NT2/D1 (cell line): ENCODE data around the gene ATP9A.
"Not testable (repeated sequence)": the region's sequence is repeated elsewhere in the genome, so short reads cannot be mapped to it uniquely, and the experiment has no call there.

ENCODE experiments used
- DNase-seq: peaks from one replicate; pipeline ENCODE4 v3.0.0-alpha.2; 2011; ENCODE audit warnings: low read depth, low spot score
- H3K27me3 ChIP-seq: 2 replicates; pipeline ENCODE4 v1.6.0; 2011; ENCODE audit warnings: mild to moderate bottlenecking; ENCODE audit not compliant: insufficient read length, insufficient read depth
- H3K36me3 ChIP-seq: 2 replicates; pipeline ENCODE4 v1.6.1; 2011; ENCODE audit warnings: mild to moderate bottlenecking, low read length, mixed read lengths; ENCODE audit not compliant: insufficient read depth, insufficient read length
- H3K4me1 ChIP-seq: 2 replicates; pipeline ENCODE4 v1.5.1; 2011; ENCODE audit not compliant: insufficient read depth, insufficient read length
- H3K4me3 ChIP-seq: 2 replicates; pipeline ENCODE4 v1.5.1; 2011; ENCODE audit warnings: low read depth; ENCODE audit not compliant: insufficient read length
- H3K9ac ChIP-seq: 2 replicates; pipeline ENCODE4 v1.6.0; 2011; ENCODE audit warnings: low read depth; ENCODE audit not compliant: insufficient read length
- H3K9me3 ChIP-seq: 2 replicates; pipeline ENCODE4 v1.5.1; 2011; ENCODE audit warnings: mild to moderate bottlenecking, low read length; ENCODE audit not compliant: insufficient read depth
- SUZ12 ChIP-seq: IDR thresholded peaks from 2 replicates; pipeline ENCODE4 v1.6.1; 2011; ENCODE audit not compliant: insufficient read length, insufficient read depth; ENCODE audit errors: extremely low read depth
- YY1 ChIP-seq: IDR thresholded peaks from 2 replicates; pipeline ENCODE4 v1.6.1; 2011; ENCODE audit not compliant: insufficient read length, insufficient read depth
- ZNF274 ChIP-seq: IDR thresholded peaks from 2 replicates; pipeline ENCODE4 v1.6.1; 2011; ENCODE audit warnings: mild to moderate bottlenecking, low read depth, low read length

ATP9A gene

DNA sequence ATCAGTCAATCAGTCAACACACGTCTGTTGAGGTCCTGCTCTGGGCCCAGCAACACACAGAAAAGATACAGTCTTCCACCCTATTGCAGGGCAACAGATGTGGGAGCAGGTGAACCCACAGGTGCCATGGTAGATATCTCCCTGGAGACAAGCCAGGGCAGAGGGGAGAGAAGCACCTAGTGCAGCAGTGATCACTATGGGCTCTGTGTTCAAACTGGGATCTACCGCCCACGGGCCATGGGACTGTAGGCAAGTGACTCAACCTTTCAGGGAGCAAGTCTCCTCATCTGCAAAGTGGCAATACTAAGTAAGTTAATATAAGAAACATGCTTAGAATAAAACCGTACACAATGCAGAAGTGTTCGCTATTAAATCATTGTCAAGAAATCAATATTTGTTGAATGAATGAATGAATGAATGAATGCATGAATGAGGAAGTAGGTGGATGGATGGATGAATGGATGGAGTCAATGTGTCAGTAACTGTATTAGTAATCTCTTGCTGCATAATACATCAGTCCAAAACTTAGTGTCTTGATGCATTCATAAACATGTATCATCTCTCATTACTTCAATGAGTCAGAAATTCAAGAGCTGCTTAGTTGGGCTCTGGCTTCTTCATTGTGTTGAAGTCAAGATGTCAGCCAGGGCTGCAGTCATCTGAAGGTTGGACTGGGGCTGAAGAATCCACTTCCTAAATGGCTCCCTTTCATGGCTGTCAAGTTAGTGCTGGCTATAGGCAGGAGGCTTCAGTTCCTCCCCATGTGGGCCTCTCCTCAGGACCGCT is 193.7 kb downstream of the ATP9A start:
- no peaks in the 10 kb centered on the region for H3K27me3 ChIP-seq
- H3K9me3 ChIP-seq, result peaks cover 6% of the 10 kb centered on the region; the same call in 1 of the 2 replicates
- H3K36me3 ChIP-seq, result no peaks in the 10 kb centered on the region
- H3K9ac ChIP-seq, result no peak overlapping the region
- H3K4me1 ChIP-seq, result peaks cover 3% of the 10 kb centered on the region
- no peak for DNase-seq
- H3K4me3 ChIP-seq, result no peak overlapping the region
- no peak for TF ChIP-seq SUZ12
- TF ChIP-seq YY1, result no peak
- no peak for TF ChIP-seq ZNF274

DNA sequence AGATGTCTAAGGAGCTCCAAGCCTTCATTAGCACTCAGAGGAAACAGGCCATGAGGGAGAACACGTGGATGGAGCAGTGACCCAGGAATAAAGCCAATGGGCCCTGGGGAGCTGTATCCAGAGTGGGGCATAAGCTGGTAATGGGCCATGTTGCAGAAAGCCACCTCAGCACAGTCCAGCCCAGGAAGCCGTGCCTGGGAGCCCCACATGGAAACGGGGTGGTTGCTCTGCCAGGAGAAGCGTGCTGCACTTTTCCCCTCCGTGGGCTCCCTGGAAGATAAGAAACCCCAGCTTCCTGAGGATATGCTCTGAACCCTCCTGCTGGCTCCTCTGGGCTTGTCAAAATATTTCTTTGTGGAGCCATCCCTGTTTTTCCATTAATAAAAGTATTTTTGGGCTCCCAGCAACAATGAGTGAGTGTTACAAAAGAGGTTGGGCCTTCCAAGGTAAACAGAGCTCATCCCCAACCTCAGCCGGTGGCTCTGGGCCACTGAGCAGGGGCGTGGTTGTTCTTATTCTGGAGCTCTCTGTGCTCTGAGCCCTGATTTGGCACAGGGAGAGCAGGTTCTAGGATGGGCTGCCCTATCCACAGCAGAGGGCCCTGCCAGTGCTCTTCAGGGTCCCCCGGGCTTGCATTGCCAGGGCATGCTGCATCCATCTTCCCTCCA is 194.5 kb downstream of the ATP9A start:
- H3K9ac ChIP-seq, result no peak overlapping the region
- H3K27me3 ChIP-seq, result no peaks in the 10 kb centered on the region
- H3K36me3 ChIP-seq, result no peaks in the 10 kb centered on the region
- H3K4me3 ChIP-seq, result no peak overlapping the region
- TF ChIP-seq SUZ12 (no peak), YY1 (no peak), ZNF274 (no peak)
- H3K4me1 ChIP-seq, result peaks cover 3% of the 10 kb centered on the region
- DNase-seq, result no peak
- H3K9me3 ChIP-seq, result peaks cover 6% of the 10 kb centered on the region; the same call in 1 of the 2 replicates

DNA sequence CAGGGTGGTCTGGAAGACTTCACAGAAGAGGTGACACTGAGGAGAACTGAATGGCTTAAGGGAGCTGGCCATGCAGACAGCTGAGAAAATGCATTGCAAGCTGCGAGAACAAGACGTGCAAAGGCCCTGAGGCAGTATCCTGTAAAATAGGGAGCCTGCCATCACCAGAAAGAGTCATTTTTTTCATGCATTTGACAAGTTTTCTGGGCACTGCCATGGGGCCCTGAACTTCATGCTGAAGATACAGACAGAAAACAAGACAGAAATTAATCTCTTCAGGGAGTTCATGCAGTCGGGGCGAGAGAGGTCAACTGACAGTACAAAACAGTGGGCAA is 196.8 kb downstream of the ATP9A start:
- TF ChIP-seq YY1 (no peak), ZNF274 (no peak), SUZ12 (no peak)
- no peaks in the 10 kb centered on the region for H3K36me3 ChIP-seq
- H3K9me3 ChIP-seq, result no peaks in the 10 kb centered on the region

DNA sequence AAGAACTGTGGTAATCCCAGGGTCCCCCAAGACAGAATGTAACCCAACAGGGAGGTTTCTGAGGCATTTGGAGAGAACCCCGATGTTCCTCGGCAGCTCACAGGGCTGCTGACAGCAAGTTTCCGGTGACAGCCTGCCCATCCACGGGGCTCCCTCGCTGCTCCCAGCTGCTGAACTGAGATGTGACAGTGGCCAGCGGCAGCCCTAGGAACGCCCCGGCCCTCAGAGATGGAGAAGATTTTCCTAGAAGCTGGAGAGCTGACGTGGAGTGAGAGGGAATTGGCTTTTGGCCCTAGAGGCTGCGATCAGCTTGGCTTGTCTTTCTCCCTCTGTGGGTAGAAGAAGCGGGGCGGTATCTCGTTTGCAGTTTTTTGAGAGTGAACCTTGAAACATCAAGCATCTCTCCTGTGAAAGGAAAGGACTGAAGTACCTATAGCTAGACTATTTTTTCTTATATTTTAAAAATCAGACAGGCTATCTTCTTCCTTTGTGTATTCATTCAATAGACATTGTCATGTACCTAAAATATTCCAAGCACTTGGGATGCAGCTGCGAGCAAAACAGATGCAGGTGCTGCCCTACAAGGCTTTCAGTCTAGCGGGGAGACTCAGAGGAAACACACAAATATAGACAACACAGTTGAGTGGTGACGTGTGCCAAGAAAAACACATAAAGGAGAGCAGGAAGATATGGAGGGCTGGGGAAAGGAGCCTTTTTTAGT is 197.3 kb downstream of the ATP9A start:
- no peaks in the 10 kb centered on the region for H3K27me3 ChIP-seq
- no peaks in the 10 kb centered on the region for H3K36me3 ChIP-seq
- TF ChIP-seq SUZ12 (no peak), ZNF274 (no peak), YY1 (no peak)
- H3K4me1 ChIP-seq, result peaks cover 3% of the 10 kb centered on the region
- H3K9ac ChIP-seq, result no peak overlapping the region
- no peak overlapping the region for H3K4me3 ChIP-seq
- DNase-seq, result no peak
- no peaks in the 10 kb centered on the region for H3K9me3 ChIP-seq

More for the DNA sequence above, 196.8 kb downstream of the ATP9A start:
- Histone ChIP-seq H3K27me3 (no peaks in the 10 kb centered on the region), H3K4me1 (peaks cover 3% of the 10 kb centered on the region), H3K4me3 (no peak overlapping the region), H3K9ac (no peak overlapping the region)
- DNase-seq, result no peak

DNA sequence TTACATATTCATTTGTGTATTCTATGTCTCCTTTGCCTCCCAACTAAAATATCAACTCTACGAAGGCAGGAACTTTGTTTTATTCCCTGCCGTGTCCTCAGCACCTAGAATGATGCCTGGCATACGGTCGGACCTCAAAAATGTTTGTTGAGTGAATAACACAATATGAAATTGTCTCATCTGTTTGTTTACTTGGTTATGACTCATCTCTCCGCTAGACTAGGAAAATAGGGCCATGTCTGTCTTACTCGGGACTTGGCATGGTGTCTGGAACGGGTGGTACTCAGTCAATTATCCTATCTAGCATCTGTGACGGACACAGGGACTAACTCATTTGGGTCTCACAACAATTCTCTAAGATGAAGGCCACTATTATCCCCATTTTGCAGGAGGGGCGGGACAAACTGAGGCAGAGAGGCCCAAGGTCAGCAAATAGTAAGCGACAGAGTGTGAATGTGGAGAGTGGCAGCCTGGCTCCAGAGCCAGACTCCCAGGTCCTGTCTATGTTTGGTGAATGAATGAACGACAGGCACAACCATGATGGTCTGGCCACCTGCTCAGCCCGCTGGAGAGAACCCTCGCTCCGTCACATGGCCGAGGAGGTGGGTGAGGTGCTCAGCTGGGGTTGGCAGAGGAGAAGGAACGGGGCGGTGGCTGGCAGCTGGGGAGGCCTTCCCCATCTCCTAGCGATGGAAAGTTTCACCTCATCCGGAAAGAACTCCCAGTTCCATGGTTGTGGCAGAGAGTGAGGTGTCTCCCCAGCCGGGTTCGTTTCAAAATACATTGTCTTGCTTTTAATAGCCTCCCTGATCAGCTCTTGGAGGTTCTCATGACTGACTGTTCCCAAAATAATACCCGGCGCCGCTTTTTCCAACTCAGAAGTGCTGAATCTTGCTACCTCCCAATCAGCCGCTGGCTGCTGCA is 198.1 kb downstream of the ATP9A start:
- no peaks in the 10 kb centered on the region for H3K27me3 ChIP-seq
- no peaks in the 10 kb centered on the region for H3K9me3 ChIP-seq
- peaks cover 3% of the 10 kb centered on the region for H3K4me1 ChIP-seq
- DNase-seq, result no peak
- H3K4me3 ChIP-seq, result no peak overlapping the region
- no peak overlapping the region for H3K9ac ChIP-seq
- TF ChIP-seq SUZ12 (no peak), YY1 (no peak), ZNF274 (no peak)
- no peaks in the 10 kb centered on the region for H3K36me3 ChIP-seq

DNA sequence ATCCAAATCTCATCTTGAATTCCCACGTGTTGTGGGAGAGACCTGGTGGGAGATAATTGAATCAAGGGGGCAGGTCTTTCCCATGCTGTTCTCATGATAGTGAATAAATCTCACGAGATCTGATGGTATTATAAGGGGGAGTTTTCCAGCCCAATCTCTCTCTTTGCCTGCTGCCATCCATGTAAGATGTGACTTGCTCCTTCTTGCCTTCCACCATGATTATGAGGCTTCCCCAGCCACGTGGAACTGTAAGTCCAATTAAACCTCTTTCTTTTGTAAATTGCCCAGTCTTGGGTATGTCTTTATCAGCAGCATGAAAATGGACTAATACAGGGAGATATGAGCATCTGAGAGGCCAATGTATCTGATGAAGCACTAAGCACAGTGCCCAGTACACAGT is 199.7 kb downstream of the ATP9A start:
- H3K36me3 ChIP-seq, H3K4me1 ChIP-seq, H3K4me3 ChIP-seq, DNase-seq, H3K27me3 ChIP-seq, H3K9ac ChIP-seq, H3K9me3 ChIP-seq: not testable (repeated sequence)

DNA sequence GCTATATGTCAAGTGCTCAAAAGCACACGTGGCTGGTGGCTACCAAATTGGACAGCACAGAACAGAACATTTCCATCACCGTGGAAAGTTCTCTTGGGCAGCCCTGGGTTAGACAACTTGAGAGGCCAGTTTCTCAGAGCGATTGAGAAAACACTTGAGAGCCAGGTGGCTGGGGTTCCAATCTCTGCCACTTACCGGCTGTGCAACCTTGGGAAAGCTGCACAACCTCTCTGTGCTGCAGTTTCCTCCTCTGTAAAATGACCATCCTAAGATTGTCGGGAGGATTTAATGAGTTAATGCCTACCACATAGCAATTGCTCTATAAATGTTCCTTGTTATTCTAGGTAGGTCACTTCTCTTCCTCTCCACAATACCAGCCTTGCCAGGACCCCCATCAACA is 200.6 kb downstream of the ATP9A start:
- peaks cover 13% of the 10 kb centered on the region for H3K27me3 ChIP-seq
- H3K9ac ChIP-seq, result no peak overlapping the region
- DNase-seq, result no peak
- no peak for TF ChIP-seq ZNF274
- no peak for TF ChIP-seq YY1
- TF ChIP-seq SUZ12, result no peak
- H3K4me3 ChIP-seq, result no peak overlapping the region
- peaks cover 6% of the 10 kb centered on the region for H3K4me1 ChIP-seq
- no peaks in the 10 kb centered on the region for H3K9me3 ChIP-seq
- no peaks in the 10 kb centered on the region for H3K36me3 ChIP-seq
